ENCODE results near the gene GIMAP6. TPM values are rescaled to one million over a fixed set of nuclear protein-coding genes. Genes with fewer than 3 reads are reported as not detected.
"Not testable (repeated sequence)": the region's sequence is repeated elsewhere in the genome, so short reads cannot be mapped to it uniquely, and the experiment has no call there.

Gene GIMAP6
- polyA plus RNA-seq (2013, experiment 1 of 2): not detected
- polyA plus RNA-seq (2013, experiment 2 of 2): not detected

GRCh38 chr7:150631866-150632864 is at the start of gene GIMAP6:
Gene GIMAP6, minus strand, starts transcription at chr7:150632385. Its CDS starts 2,243 bp downstream, at chr7:150630142.
- Histone ChIP-seq H2BK15ac (replicated peaks; ENCODE audit: low read depth) (no peak within 1 kb of the TSS), H2BK120ac (ENCODE audit: low read depth, low read length) (no peak within 1 kb of the TSS), H3K79me2 (ENCODE audit: control insufficient read depth, insufficient read depth, low read length) (no peaks in the 10 kb centered on the region), H4K8ac (ENCODE audit: low read depth, low read length) (no peak within 1 kb of the TSS), H3K27ac (ENCODE audit: low read depth, low read length) (no peak within 1 kb of the TSS), H3K4me2 (ENCODE audit: low read length) (no peak within 1 kb of the TSS), H3K4ac (ENCODE audit: low read depth, low read length) (no peak within 1 kb of the TSS), H3K79me1 (ENCODE audit: low read length) (no peaks in the 10 kb centered on the region), H3K18ac (ENCODE audit: low read length) (no peak within 1 kb of the TSS), H3K56ac (ENCODE audit: low read length) (no peak within 1 kb of the TSS), H4K5ac (ENCODE audit: low read length) (no peak within 1 kb of the TSS), H3K4me1 (ENCODE audit: control insufficient read depth, low read depth, low read length) (no peaks in the 10 kb centered on the region), H3K4me3 (ENCODE audit: low read length) (no peak within 1 kb of the TSS), H3K27me3 (ENCODE audit: insufficient read depth, low read length, poor library complexity) (no peaks in the 10 kb centered on the region), H2AK5ac (ENCODE audit: low read length) (no peak within 1 kb of the TSS), H2BK5ac (ENCODE audit: low read length) (no peak within 1 kb of the TSS), H3K23ac (ENCODE audit: low read length) (no peak within 1 kb of the TSS), H3K36me3 (ENCODE audit: control insufficient read depth, insufficient read depth, low read length) (no peaks in the 10 kb centered on the region), H3K9ac (ENCODE audit: low read length) (no peak within 1 kb of the TSS)
- no CpG with 5 or more reads among the region's 9 CpGs for WGBS (ENCODE audit: extremely low coverage, insufficient coverage, low lambda C conversion rate)
- DNase-seq: no peak

GRCh38 chr7:150680364-150680763 is 48.2 kb upstream of the GIMAP6 start:
- H3K79me2 ChIP-seq (ENCODE audit: control insufficient read depth, insufficient read depth, low read length); H3K56ac ChIP-seq (ENCODE audit: low read length); H4K8ac ChIP-seq (ENCODE audit: low read depth, low read length); H3K4ac ChIP-seq (ENCODE audit: low read depth, low read length); H3K18ac ChIP-seq (ENCODE audit: low read length); H3K36me3 ChIP-seq (ENCODE audit: control insufficient read depth, insufficient read depth, low read length); H2BK5ac ChIP-seq (ENCODE audit: low read length); H3K23ac ChIP-seq (ENCODE audit: low read length); H3K4me1 ChIP-seq (ENCODE audit: control insufficient read depth, low read depth, low read length); DNase-seq; H2BK15ac ChIP-seq (replicated peaks; ENCODE audit: low read depth); H3K27me3 ChIP-seq (ENCODE audit: insufficient read depth, low read length, poor library complexity); H3K4me3 ChIP-seq (ENCODE audit: low read length); H2AK5ac ChIP-seq (ENCODE audit: low read length); H3K27ac ChIP-seq (ENCODE audit: low read depth, low read length); H2BK120ac ChIP-seq (ENCODE audit: low read depth, low read length); H3K9ac ChIP-seq (ENCODE audit: low read length); H3K79me1 ChIP-seq (ENCODE audit: low read length); H3K4me2 ChIP-seq (ENCODE audit: low read length); H4K5ac ChIP-seq (ENCODE audit: low read length): not testable (repeated sequence)
- no CpG with 5 or more reads among the region's 2 CpGs for WGBS (ENCODE audit: extremely low coverage, insufficient coverage, low lambda C conversion rate)

- not testable (repeated sequence) for H3K27ac ChIP-seq (ENCODE audit: low read depth, low read length); H2BK120ac ChIP-seq (ENCODE audit: low read depth, low read length); H3K56ac ChIP-seq (ENCODE audit: low read length); H4K5ac ChIP-seq (ENCODE audit: low read length); DNase-seq; H2AK5ac ChIP-seq (ENCODE audit: low read length); H3K4me1 ChIP-seq (ENCODE audit: control insufficient read depth, low read depth, low read length); H2BK5ac ChIP-seq (ENCODE audit: low read length); H3K4me3 ChIP-seq (ENCODE audit: low read length); H3K79me2 ChIP-seq (ENCODE audit: control insufficient read depth, insufficient read depth, low read length); H3K18ac ChIP-seq (ENCODE audit: low read length); H2BK15ac ChIP-seq (replicated peaks; ENCODE audit: low read depth); H3K9ac ChIP-seq (ENCODE audit: low read length); H4K8ac ChIP-seq (ENCODE audit: low read depth, low read length); H3K23ac ChIP-seq (ENCODE audit: low read length); H3K4me2 ChIP-seq (ENCODE audit: low read length); H3K36me3 ChIP-seq (ENCODE audit: control insufficient read depth, insufficient read depth, low read length); H3K79me1 ChIP-seq (ENCODE audit: low read length); H3K4ac ChIP-seq (ENCODE audit: low read depth, low read length); H3K27me3 ChIP-seq (ENCODE audit: insufficient read depth, low read length, poor library complexity)
- WGBS (ENCODE audit: extremely low coverage, insufficient coverage, low lambda C conversion rate): no CpG with 5 or more reads among the region's 11 CpGs
Observed at GRCh38 chr7:150678601-150679000, 46.4 kb upstream of the GIMAP6 start.

- H2BK15ac ChIP-seq (replicated peaks; ENCODE audit: low read depth); H3K36me3 ChIP-seq (ENCODE audit: control insufficient read depth, insufficient read depth, low read length): not testable (repeated sequence)
Observed at GRCh38 chr7:150676854-150677253, 44.7 kb upstream of the GIMAP6 start.

GRCh38 chr7:150676276-150676675 is 44.1 kb upstream of the GIMAP6 start:
- H2BK120ac ChIP-seq (ENCODE audit: low read depth, low read length); H4K5ac ChIP-seq (ENCODE audit: low read length); H3K56ac ChIP-seq (ENCODE audit: low read length); H3K18ac ChIP-seq (ENCODE audit: low read length); H3K4me3 ChIP-seq (ENCODE audit: low read length); H3K4me1 ChIP-seq (ENCODE audit: control insufficient read depth, low read depth, low read length); H2BK15ac ChIP-seq (replicated peaks; ENCODE audit: low read depth); H2AK5ac ChIP-seq (ENCODE audit: low read length); H3K23ac ChIP-seq (ENCODE audit: low read length); H3K79me1 ChIP-seq (ENCODE audit: low read length); H3K27me3 ChIP-seq (ENCODE audit: insufficient read depth, low read length, poor library complexity); H2BK5ac ChIP-seq (ENCODE audit: low read length); H3K36me3 ChIP-seq (ENCODE audit: control insufficient read depth, insufficient read depth, low read length); H3K79me2 ChIP-seq (ENCODE audit: control insufficient read depth, insufficient read depth, low read length); H3K27ac ChIP-seq (ENCODE audit: low read depth, low read length); H3K9ac ChIP-seq (ENCODE audit: low read length); H3K4ac ChIP-seq (ENCODE audit: low read depth, low read length); H4K8ac ChIP-seq (ENCODE audit: low read depth, low read length); DNase-seq; H3K4me2 ChIP-seq (ENCODE audit: low read length): not testable (repeated sequence)

More at GRCh38 chr7:150676854-150677253, 44.7 kb upstream of the GIMAP6 start:
- H3K4me3 ChIP-seq (ENCODE audit: low read length); H4K5ac ChIP-seq (ENCODE audit: low read length); H3K79me2 ChIP-seq (ENCODE audit: control insufficient read depth, insufficient read depth, low read length); H2AK5ac ChIP-seq (ENCODE audit: low read length); H3K23ac ChIP-seq (ENCODE audit: low read length); H3K27me3 ChIP-seq (ENCODE audit: insufficient read depth, low read length, poor library complexity); H3K56ac ChIP-seq (ENCODE audit: low read length); H3K4me2 ChIP-seq (ENCODE audit: low read length); H3K4me1 ChIP-seq (ENCODE audit: control insufficient read depth, low read depth, low read length); H2BK5ac ChIP-seq (ENCODE audit: low read length); H2BK120ac ChIP-seq (ENCODE audit: low read depth, low read length); H3K4ac ChIP-seq (ENCODE audit: low read depth, low read length); H3K27ac ChIP-seq (ENCODE audit: low read depth, low read length); H3K9ac ChIP-seq (ENCODE audit: low read length); DNase-seq; H4K8ac ChIP-seq (ENCODE audit: low read depth, low read length); H3K18ac ChIP-seq (ENCODE audit: low read length); H3K79me1 ChIP-seq (ENCODE audit: low read length): not testable (repeated sequence)
- no CpG with 5 or more reads among the region's 3 CpGs for WGBS (ENCODE audit: extremely low coverage, insufficient coverage, low lambda C conversion rate)
